GM23338 (cell line): ENCODE measurements around the gene RPL7L1. TPM values are rescaled to one million over a fixed set of nuclear protein-coding genes. Genes with fewer than 3 reads are reported as not detected.

Source experiments
- CREB1 ChIP-seq: fragments of 250-450 bp; sonication (Bioruptor Pico); IDR thresholded peaks from 2 replicates; pipeline ENCODE4 v1.5.0; 2020; ENCODE audit warnings: low read depth, mild to moderate bottlenecking, moderate library complexity
- EZH2 ChIP-seq: fragments of 200-600 bp; sonication (generic); IDR thresholded peaks from one replicate; pipeline ENCODE4 v1.8.0; 2017; ENCODE audit warnings: antibody characterized with exemption, mild to moderate bottlenecking, low read depth; ENCODE audit not compliant: unreplicated experiment
- NANOG ChIP-seq: IDR thresholded peaks from 2 replicates; pipeline ENCODE4 v1.6.1; 2016; ENCODE audit warnings: antibody characterized with exemption, borderline replicate concordance
- POLR2AphosphoS5 ChIP-seq: IDR thresholded peaks from 2 replicates; pipeline ENCODE4 v1.6.1; 2016; ENCODE audit warnings: antibody characterized with exemption, low read depth
- STAT1 ChIP-seq: IDR thresholded peaks from one replicate; pipeline ENCODE4 v1.6.1; 2016; ENCODE audit warnings: antibody characterized with exemption; ENCODE audit not compliant: unreplicated experiment
- ZNF114 ChIP-seq: fragments of 250-450 bp; sonication (Bioruptor Pico); IDR thresholded peaks from 2 replicates; pipeline ENCODE4 v1.5.0; 2020; ENCODE audit warnings: mild to moderate bottlenecking, moderate library complexity
- ZNF331 ChIP-seq: fragments of 250-450 bp; sonication (Bioruptor Pico); IDR thresholded peaks from 2 replicates; pipeline ENCODE4 v1.5.0; 2020; ENCODE audit warnings: low read depth, mild to moderate bottlenecking, moderate library complexity
- polyA plus RNA-seq: library from polyadenylated mRNA; unstranded; fragments of >200 nt; fragmentation: Nextera tagmentation; extraction: Ambion mirVana; gene quantifications from 2 replicates; pipeline ENCODE4 v1.2.1, GENCODE V29; 2016
- total RNA-seq: library from RNA; depleted of rRNA; stranded (reverse); fragments of >200 nt; shearing (Covaris generic); gene quantifications from 2 replicates; pipeline ENCODE4 v1.2.3, GENCODE V29; 2014
- TF ChIP-seq, protein P1 (sequence below): fragments of 250-450 bp; sonication (Bioruptor Pico); IDR thresholded peaks from 2 replicates; pipeline ENCODE4 v1.5.0; 2020; ENCODE audit warnings: mild to moderate bottlenecking, moderate library complexity
- TF ChIP-seq, protein P2 (sequence below): IDR thresholded peaks from 2 replicates; pipeline ENCODE4 v1.6.1; 2016; ENCODE audit warnings: antibody characterized with exemption
- TF ChIP-seq, protein P3 (sequence below), 2 experiments: fragments of 200-600 bp in 1 of 2; sonication (generic) in 1 of 2; conservative IDR thresholded peaks; 2 replicates each; pipeline versions ENCODE4 v1.5.1 to v1.6.1; 2016 to 2017; ENCODE audit warnings: antibody characterized with exemption in 2 of 2, low read depth in 2 of 2, mild to moderate bottlenecking in 2 of 2, moderate library complexity in 1 of 2

Gene RPL7L1
- total and polyA plus RNA-seq, 2 experiments from 2014 or later, result 86.9 to 124 TPM

DNA sequence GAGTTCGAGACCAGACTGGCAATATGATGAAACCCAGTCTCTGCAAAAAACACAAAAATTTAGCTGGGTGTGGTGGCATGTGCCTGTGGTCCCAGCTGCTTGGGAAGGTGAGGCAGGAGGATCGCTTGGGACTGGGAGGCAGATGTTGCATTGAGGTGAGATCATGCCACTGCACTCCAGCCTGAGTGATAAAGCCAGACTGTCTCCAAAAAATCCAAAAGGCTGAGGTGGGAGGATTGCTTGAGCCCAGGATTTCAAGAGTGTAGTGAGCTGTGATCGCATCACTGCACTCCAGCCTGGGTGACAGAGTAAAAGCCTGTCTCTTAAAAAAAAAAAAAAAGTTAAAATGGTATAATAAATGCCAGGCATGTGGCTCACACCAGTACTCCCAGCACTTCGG lies 35.1 kb downstream of the RPL7L1 start (continued):
- TF ChIP-seq, protein P1, sequence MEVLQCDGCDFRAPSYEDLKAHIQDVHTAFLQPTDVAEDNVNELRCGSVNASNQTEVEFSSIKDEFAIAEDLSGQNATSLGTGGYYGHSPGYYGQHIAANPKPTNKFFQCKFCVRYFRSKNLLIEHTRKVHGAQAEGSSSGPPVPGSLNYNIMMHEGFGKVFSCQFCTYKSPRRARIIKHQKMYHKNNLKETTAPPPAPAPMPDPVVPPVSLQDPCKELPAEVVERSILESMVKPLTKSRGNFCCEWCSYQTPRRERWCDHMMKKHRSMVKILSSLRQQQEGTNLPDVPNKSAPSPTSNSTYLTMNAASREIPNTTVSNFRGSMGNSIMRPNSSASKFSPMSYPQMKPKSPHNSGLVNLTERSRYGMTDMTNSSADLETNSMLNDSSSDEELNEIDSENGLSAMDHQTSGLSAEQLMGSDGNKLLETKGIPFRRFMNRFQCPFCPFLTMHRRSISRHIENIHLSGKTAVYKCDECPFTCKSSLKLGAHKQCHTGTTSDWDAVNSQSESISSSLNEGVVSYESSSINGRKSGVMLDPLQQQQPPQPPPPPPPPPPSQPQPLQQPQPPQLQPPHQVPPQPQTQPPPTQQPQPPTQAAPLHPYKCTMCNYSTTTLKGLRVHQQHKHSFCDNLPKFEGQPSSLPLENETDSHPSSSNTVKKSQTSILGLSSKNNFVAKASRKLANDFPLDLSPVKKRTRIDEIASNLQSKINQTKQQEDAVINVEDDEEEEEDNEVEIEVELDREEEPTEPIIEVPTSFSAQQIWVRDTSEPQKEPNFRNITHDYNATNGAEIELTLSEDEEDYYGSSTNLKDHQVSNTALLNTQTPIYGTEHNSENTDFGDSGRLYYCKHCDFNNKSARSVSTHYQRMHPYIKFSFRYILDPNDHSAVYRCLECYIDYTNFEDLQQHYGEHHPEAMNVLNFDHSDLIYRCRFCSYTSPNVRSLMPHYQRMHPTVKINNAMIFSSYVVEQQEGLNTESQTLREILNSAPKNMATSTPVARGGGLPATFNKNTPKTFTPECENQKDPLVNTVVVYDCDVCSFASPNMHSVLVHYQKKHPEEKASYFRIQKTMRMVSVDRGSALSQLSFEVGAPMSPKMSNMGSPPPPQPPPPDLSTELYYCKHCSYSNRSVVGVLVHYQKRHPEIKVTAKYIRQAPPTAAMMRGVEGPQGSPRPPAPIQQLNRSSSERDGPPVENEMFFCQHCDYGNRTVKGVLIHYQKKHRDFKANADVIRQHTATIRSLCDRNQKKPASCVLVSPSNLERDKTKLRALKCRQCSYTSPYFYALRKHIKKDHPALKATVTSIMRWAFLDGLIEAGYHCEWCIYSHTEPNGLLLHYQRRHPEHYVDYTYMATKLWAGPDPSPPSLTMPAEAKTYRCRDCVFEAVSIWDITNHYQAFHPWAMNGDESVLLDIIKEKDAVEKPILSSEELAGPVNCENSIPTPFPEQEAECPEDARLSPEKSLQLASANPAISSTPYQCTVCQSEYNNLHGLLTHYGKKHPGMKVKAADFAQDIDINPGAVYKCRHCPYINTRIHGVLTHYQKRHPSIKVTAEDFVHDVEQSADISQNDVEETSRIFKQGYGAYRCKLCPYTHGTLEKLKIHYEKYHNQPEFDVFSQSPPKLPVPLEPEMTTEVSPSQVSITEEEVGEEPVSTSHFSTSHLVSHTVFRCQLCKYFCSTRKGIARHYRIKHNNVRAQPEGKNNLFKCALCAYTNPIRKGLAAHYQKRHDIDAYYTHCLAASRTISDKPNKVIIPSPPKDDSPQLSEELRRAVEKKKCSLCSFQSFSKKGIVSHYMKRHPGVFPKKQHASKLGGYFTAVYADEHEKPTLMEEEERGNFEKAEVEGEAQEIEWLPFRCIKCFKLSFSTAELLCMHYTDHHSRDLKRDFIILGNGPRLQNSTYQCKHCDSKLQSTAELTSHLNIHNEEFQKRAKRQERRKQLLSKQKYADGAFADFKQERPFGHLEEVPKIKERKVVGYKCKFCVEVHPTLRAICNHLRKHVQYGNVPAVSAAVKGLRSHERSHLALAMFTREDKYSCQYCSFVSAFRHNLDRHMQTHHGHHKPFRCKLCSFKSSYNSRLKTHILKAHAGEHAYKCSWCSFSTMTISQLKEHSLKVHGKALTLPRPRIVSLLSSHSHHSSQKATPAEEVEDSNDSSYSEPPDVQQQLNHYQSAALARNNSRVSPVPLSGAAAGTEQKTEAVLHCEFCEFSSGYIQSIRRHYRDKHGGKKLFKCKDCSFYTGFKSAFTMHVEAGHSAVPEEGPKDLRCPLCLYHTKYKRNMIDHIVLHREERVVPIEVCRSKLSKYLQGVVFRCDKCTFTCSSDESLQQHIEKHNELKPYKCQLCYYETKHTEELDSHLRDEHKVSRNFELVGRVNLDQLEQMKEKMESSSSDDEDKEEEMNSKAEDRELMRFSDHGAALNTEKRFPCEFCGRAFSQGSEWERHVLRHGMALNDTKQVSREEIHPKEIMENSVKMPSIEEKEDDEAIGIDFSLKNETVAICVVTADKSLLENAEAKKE (CRISPR knock-in tag), result no peak
- TF ChIP-seq EZH2, result no peak
- TF ChIP-seq, protein P2, sequence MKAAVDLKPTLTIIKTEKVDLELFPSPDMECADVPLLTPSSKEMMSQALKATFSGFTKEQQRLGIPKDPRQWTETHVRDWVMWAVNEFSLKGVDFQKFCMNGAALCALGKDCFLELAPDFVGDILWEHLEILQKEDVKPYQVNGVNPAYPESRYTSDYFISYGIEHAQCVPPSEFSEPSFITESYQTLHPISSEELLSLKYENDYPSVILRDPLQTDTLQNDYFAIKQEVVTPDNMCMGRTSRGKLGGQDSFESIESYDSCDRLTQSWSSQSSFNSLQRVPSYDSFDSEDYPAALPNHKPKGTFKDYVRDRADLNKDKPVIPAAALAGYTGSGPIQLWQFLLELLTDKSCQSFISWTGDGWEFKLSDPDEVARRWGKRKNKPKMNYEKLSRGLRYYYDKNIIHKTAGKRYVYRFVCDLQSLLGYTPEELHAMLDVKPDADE, result no peak
- no peak for TF ChIP-seq CREB1 (CRISPR knock-in tag)
- no peak for TF ChIP-seq ZNF114
- TF ChIP-seq POLR2AphosphoS5, result no peak
- no peak for TF ChIP-seq ZNF331
- TF ChIP-seq NANOG, result no peak
- TF ChIP-seq, protein P3, sequence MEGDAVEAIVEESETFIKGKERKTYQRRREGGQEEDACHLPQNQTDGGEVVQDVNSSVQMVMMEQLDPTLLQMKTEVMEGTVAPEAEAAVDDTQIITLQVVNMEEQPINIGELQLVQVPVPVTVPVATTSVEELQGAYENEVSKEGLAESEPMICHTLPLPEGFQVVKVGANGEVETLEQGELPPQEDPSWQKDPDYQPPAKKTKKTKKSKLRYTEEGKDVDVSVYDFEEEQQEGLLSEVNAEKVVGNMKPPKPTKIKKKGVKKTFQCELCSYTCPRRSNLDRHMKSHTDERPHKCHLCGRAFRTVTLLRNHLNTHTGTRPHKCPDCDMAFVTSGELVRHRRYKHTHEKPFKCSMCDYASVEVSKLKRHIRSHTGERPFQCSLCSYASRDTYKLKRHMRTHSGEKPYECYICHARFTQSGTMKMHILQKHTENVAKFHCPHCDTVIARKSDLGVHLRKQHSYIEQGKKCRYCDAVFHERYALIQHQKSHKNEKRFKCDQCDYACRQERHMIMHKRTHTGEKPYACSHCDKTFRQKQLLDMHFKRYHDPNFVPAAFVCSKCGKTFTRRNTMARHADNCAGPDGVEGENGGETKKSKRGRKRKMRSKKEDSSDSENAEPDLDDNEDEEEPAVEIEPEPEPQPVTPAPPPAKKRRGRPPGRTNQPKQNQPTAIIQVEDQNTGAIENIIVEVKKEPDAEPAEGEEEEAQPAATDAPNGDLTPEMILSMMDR (conservative IDR thresholded peaks at IDR 0.05; ENCODE audit: low read depth in 2 of 2), result no peak
- no peak for TF ChIP-seq STAT1
